Adrenal gland (tissue), 12 donors: ENCODE measurements around the gene ICAM4. TPM values are rescaled to one million over a fixed set of nuclear protein-coding genes. Genes with fewer than 3 reads are reported as not detected.

Experiments
- DNase-seq, 7 donors: peaks; one replicate each; pipeline ENCODE4 v3.0.0-alpha.2; 2019 to 2020
- H3K27ac ChIP-seq, 5 donors: fragments of 200-600 bp; sonication (generic) in 4 of 5; 1 replicate in 3 of 5; 2 replicates in 2 of 5; pipeline versions ENCODE4 v1.5.1 to v1.8.0; 2016 to 2020; ENCODE audit warnings: mild to moderate bottlenecking in 1 of 5
- H3K27me3 ChIP-seq: fragments of 200-600 bp; 2 replicates; pipeline ENCODE4 v1.8.0; 2021
- H3K36me3 ChIP-seq, 2 donors: fragments of 200-600 bp; replicated peaks in 1 of 2; 1 replicate in 1 of 2; 2 replicates in 1 of 2; pipeline versions ENCODE4 v1.5.1 to v1.8.0; 2018 to 2022
- H3K4me1 ChIP-seq, 2 donors: fragments of 200-600 bp; replicated peaks in 1 of 2; 1 replicate in 1 of 2; 2 replicates in 1 of 2; pipeline versions ENCODE4 v1.5.1 to v1.8.0; 2018 to 2021
- H3K4me3 ChIP-seq, 4 donors: fragments of 200-600 bp; sonication (generic) in 3 of 4; one replicate each; pipeline ENCODE4 v1.5.1; 2016 to 2018
- H3K9me3 ChIP-seq, 3 donors: fragments of 200-600 bp; sonication (generic) in 1 of 3; replicated peaks in 1 of 3; 1 replicate in 2 of 3; 2 replicates in 1 of 3; pipeline versions ENCODE4 v1.5.1 to v1.8.0; 2016 to 2021
- CTCF ChIP-seq, 6 experiments: fragments of 450-650 bp in 4 of 6; fragments of 200-600 bp in 2 of 6; sonication (generic) in 1 of 6; IDR thresholded peaks; 1 replicate in 5 of 6; 2 replicates in 1 of 6; pipeline versions ENCODE4 v1.5.1 to v1.8.0; 2016 to 2021; ENCODE audit warnings: antibody characterized with exemption in 6 of 6, mild to moderate bottlenecking in 2 of 6, moderate library complexity in 1 of 6
- POLR2A ChIP-seq, 2 donors: fragments of 450-650 bp; IDR thresholded peaks; one replicate each; pipeline ENCODE4 v1.6.1; 2017; ENCODE audit warnings: antibody characterized with exemption in 2 of 2, mild to moderate bottlenecking in 2 of 2, moderate library complexity in 1 of 2
- WGBS, 4 donors: extraction: QIAGEN DNeasy Blood & Tissue Kit in 2 of 4; methylation state at CpG; one replicate each; pipeline versions ENCODE4 v1.1.5 to v1.1.7; 2013 to 2017; 5-methylcytosine and 5-hydroxymethylcytosine counted together
- intact Hi-C, 2 donors: fragments of 100-400 bp; cut with DNase I; formaldehyde crosslinking; loops; one replicate each; pipeline versions ENCODE4 v1.14.1 to v1.15.0; 2022 to 2023
- polyA plus RNA-seq, 3 donors: library from polyadenylated mRNA; stranded (reverse); fragments of 200-250 nt in 2 of 3; fragments of 350-450 nt in 1 of 3; fragmentation: Illumina TruSeq in 1 of 3; extraction: RNeasy Lipid Tissue Mini Kit (QIAGEN cat#74804) in 1 of 3; gene quantifications; one replicate each; pipeline ENCODE4 v1.2.3, GENCODE V29; 2013 to 2014
- total RNA-seq, 9 donors: library from RNA; depleted of rRNA in 4 of 9; stranded (reverse); fragments of >200 nt in 4 of 9; fragments of 120-200 nt in 1 of 9; fragmentation: NEBNext Ultra II Directional in 1 of 9; extraction: Animal tissue kit (Norgen Biotek cat#: 25700) in 1 of 9; gene quantifications; one replicate each; pipeline versions ENCODE4 v1.1.0 to v1.2.4, GENCODE V29; 2013 to 2023
- donor health status: healthy with polysubstance abuse.
- donor health status: Bipolar disorder and iron deficiency.
- donor health status: DM: yes; HTN: yes; CAD: no.
- donor health status: DM: no; HTN: no; CAD: no.
- donor health status: DM: no; HTN: no; CAD: no.
- donor health status: DM: yes; HTN: yes; CAD: no.

ICAM4 gene
- total and polyA plus RNA-seq, 12 donors = 0.34 to 1.0 (median 0.51) TPM; not detected in 4

GRCh38 chr19:10317045-10317856 is 30.5 kb downstream of the ICAM4 start:
- H3K27ac ChIP-seq = no peak overlapping the region
- WGBS, 4 donors = 83 to 86% (median 84%) methylated on average over 20 to 29 of the region's 29 CpGs
- H3K4me3 ChIP-seq = no peak overlapping the region
- no peak for TF ChIP-seq POLR2A (IDR thresholded peaks at IDR 0.05)
- no peaks in the 10 kb centered on the region for H3K9me3 ChIP-seq
- peaks cover 7 to 12% of the 10 kb centered on the region in 2 donors for H3K4me1 ChIP-seq
- H3K36me3 ChIP-seq = peaks cover 0 to 57% of the 10 kb centered on the region in 2 donors
- no peaks in the 10 kb centered on the region for H3K27me3 ChIP-seq
- DNase-seq = no peak
- intact Hi-C loops = no loop called here

- peaks cover 0 to 64% of the 10 kb centered on the region in 2 donors for H3K36me3 ChIP-seq
- no peak overlapping the region for H3K27ac ChIP-seq
- intact Hi-C loops = no loop called here
- no peak overlapping the region for H3K4me3 ChIP-seq
- DNase-seq = no peak
- H3K27me3 ChIP-seq = no peaks in the 10 kb centered on the region
- peaks cover 7 to 12% of the 10 kb centered on the region in 2 donors for H3K4me1 ChIP-seq
- no peaks in the 10 kb centered on the region for H3K9me3 ChIP-seq
- WGBS, 4 donors = 92 to 96% (median 93%) methylated on average over 11 to 15 of the region's 15 CpGs
- TF ChIP-seq CTCF (IDR thresholded peaks at IDR 0.05) = no peak
- no peak for TF ChIP-seq POLR2A (IDR thresholded peaks at IDR 0.05)
Observed at GRCh38 chr19:10317857-10318462, 31.2 kb downstream of the ICAM4 start.

- H3K27ac ChIP-seq = no peak overlapping the region
- H3K36me3 ChIP-seq = peaks cover 0 to 73% of the 10 kb centered on the region in 2 donors
- DNase-seq = no peak
- TF ChIP-seq CTCF (IDR thresholded peaks at IDR 0.05) = no peak
- no peak for TF ChIP-seq POLR2A (IDR thresholded peaks at IDR 0.05)
- H3K4me3 ChIP-seq = no peak overlapping the region
- H3K4me1 ChIP-seq = peaks cover 7 to 12% of the 10 kb centered on the region in 2 donors
- H3K27me3 ChIP-seq = no peaks in the 10 kb centered on the region
- no peaks in the 10 kb centered on the region for H3K9me3 ChIP-seq
- 88 to 92% (median 91%) methylated on average over 12 to 13 of the region's 13 CpGs for whole genome bisulfite sequencing, 4 donors
- intact Hi-C loops = no loop called here
Observed at GRCh38 chr19:10318807-10319682, 32.3 kb downstream of the ICAM4 start.

GRCh38 chr19:10320602-10321416 is 34.1 kb downstream of the ICAM4 start:
- no peak for DNase-seq
- Histone ChIP-seq H3K4me3 (no peak overlapping the region), H3K36me3 (peaks cover 0 to 90% of the 10 kb centered on the region in 2 donors), H3K9me3 (no peaks in the 10 kb centered on the region), H3K27me3 (no peaks in the 10 kb centered on the region), H3K4me1 (no peaks in the 10 kb centered on the region), H3K27ac (no peak overlapping the region)
- TF ChIP-seq CTCF (IDR thresholded peaks at IDR 0.05) (no peak), POLR2A (IDR thresholded peaks at IDR 0.05) (no peak)
- 83 to 98% (median 94%) methylated on average over 3 to 31 of the region's 32 CpGs for WGBS, 4 donors
- intact Hi-C loops = no loop called here
